ENCODE data around the gene TCP11L2. TPM values are rescaled to one million over a fixed set of nuclear protein-coding genes. Genes with fewer than 3 reads are reported as not detected.
A peak's percentile ranks its signal among the peaks of the same experiment; 100 is the strongest.

Gene TCP11L2
- total and polyA plus RNA-seq, 2 of the 13 experiments (the other 11 are each of a cell fraction or from before 2014, with no cell fraction given), result 4.6 to 24.1 TPM

DNA sequence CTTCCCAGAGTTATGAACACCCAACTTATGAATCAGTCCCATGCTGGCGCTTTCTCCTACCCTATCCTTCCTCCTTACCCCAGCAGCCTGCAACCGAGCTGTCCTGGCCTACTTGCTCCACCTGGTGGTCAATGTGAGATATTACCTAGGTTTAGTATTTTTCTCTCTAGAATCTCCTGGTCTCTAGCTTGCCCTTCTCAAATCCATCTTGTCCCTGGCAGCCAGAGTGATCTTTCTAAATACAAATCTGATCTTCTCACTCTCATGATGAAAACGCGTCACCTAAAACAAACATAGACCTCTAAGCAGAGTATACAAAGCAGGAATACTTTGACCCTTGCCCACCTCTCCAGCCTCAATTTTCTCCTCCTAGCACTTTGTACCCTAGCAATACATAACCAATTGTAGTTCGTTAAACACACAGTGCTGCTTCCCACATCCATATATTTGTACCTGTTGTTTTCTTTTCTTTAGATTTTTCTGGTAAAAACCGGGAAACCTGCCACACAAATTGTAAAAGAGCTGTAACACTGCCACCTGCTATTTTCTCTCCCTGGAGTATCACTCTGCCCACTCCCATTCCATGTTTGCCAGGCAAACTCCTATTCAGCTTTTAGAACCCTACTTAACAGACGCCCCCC, 20.0 kb upstream of the TCP11L2 start (continued):
- TF ChIP-seq U2AF1 (optimal IDR thresholded peaks at IDR 0.05; ENCODE audit: low read depth, low read length) (no peak), TCF7 (IDR thresholded peaks at IDR 0.05; ENCODE audit: low read depth) (peak; percentile 88), HMG20A (CRISPR knock-in tag; IDR thresholded peaks at IDR 0.05; ENCODE audit: borderline replicate concordance) (peak; percentile 100), NKX3-1 (CRISPR knock-in tag; IDR thresholded peaks at IDR 0.05) (peak; percentile 64; the same call in 1 of the 2 replicates), THAP11 (CRISPR knock-in tag; IDR thresholded peaks at IDR 0.05) (peak; percentile 58), KAT2B (IDR thresholded peaks at IDR 0.05; ENCODE audit: borderline replicate concordance, low read depth, low read length) (no peak), HNRNPH1 (optimal IDR thresholded peaks at IDR 0.05; ENCODE audit: low read depth, low read length) (no peak), ELF3 (CRISPR knock-in tag; IDR thresholded peaks at IDR 0.05) (peak; percentile 82), NONO (IDR thresholded peaks at IDR 0.05) (no peak), NONO (CRISPR knock-in tag; conservative IDR thresholded peaks at IDR 0.05) (peak; percentile 52), PHF5A (CRISPR knock-in tag; IDR thresholded peaks at IDR 0.05; ENCODE audit: low read depth, unreplicated experiment) (peak; percentile 63), SMYD3 (CRISPR knock-in tag; IDR thresholded peaks at IDR 0.05) (0 out of 2 replicates have a peak, but pooled peaks have one; percentile 58), FOSL2 (CRISPR knock-in tag; IDR thresholded peaks at IDR 0.05) (peak; percentile 90), HDAC2 (CRISPR knock-in tag; IDR thresholded peaks at IDR 0.05) (peak; percentile 99), RXRA (CRISPR knock-in tag; IDR thresholded peaks at IDR 0.05) (peak; percentile 55; the same call in 1 of the 2 replicates), SP5 (CRISPR knock-in tag; IDR thresholded peaks at IDR 0.05; ENCODE audit: borderline replicate concordance, low read depth) (peak; percentile 97), KLF12 (CRISPR knock-in tag; IDR thresholded peaks at IDR 0.05; ENCODE audit: borderline replicate concordance) (no peak), BCL6 (CRISPR knock-in tag; IDR thresholded peaks at IDR 0.05) (peak; percentile 100), RFXAP (CRISPR knock-in tag; IDR thresholded peaks at IDR 0.05; ENCODE audit: borderline replicate concordance) (0 out of 2 replicates have a peak, but pooled peaks have one; percentile 49), HMG20B (CRISPR knock-in tag; conservative IDR thresholded peaks at IDR 0.05) (peak; percentile 100), ZNF383 (CRISPR knock-in tag; IDR thresholded peaks at IDR 0.05; ENCODE audit: borderline replicate concordance) (no peak)
- TF ChIP-seq, protein P1, sequence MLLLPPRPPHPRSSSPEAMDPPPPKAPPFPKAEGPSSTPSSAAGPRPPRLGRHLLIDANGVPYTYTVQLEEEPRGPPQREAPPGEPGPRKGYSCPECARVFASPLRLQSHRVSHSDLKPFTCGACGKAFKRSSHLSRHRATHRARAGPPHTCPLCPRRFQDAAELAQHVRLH (CRISPR knock-in tag; IDR thresholded peaks at IDR 0.05; ENCODE audit: borderline replicate concordance, low read depth), result peak; percentile 59; the same call in 1 of the 2 replicates
- TF ChIP-seq, protein P2, sequence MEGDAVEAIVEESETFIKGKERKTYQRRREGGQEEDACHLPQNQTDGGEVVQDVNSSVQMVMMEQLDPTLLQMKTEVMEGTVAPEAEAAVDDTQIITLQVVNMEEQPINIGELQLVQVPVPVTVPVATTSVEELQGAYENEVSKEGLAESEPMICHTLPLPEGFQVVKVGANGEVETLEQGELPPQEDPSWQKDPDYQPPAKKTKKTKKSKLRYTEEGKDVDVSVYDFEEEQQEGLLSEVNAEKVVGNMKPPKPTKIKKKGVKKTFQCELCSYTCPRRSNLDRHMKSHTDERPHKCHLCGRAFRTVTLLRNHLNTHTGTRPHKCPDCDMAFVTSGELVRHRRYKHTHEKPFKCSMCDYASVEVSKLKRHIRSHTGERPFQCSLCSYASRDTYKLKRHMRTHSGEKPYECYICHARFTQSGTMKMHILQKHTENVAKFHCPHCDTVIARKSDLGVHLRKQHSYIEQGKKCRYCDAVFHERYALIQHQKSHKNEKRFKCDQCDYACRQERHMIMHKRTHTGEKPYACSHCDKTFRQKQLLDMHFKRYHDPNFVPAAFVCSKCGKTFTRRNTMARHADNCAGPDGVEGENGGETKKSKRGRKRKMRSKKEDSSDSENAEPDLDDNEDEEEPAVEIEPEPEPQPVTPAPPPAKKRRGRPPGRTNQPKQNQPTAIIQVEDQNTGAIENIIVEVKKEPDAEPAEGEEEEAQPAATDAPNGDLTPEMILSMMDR (CRISPR knock-in tag; IDR thresholded peaks at IDR 0.05), result peak; percentile 89
- TF ChIP-seq, protein P3, sequence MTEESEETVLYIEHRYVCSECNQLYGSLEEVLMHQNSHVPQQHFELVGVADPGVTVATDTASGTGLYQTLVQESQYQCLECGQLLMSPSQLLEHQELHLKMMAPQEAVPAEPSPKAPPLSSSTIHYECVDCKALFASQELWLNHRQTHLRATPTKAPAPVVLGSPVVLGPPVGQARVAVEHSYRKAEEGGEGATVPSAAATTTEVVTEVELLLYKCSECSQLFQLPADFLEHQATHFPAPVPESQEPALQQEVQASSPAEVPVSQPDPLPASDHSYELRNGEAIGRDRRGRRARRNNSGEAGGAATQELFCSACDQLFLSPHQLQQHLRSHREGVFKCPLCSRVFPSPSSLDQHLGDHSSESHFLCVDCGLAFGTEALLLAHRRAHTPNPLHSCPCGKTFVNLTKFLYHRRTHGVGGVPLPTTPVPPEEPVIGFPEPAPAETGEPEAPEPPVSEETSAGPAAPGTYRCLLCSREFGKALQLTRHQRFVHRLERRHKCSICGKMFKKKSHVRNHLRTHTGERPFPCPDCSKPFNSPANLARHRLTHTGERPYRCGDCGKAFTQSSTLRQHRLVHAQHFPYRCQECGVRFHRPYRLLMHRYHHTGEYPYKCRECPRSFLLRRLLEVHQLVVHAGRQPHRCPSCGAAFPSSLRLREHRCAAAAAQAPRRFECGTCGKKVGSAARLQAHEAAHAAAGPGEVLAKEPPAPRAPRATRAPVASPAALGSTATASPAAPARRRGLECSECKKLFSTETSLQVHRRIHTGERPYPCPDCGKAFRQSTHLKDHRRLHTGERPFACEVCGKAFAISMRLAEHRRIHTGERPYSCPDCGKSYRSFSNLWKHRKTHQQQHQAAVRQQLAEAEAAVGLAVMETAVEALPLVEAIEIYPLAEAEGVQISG (CRISPR knock-in tag; IDR thresholded peaks at IDR 0.05), result peak; percentile 22; the same call in 1 of the 2 replicates
- TF ChIP-seq, protein P4, sequence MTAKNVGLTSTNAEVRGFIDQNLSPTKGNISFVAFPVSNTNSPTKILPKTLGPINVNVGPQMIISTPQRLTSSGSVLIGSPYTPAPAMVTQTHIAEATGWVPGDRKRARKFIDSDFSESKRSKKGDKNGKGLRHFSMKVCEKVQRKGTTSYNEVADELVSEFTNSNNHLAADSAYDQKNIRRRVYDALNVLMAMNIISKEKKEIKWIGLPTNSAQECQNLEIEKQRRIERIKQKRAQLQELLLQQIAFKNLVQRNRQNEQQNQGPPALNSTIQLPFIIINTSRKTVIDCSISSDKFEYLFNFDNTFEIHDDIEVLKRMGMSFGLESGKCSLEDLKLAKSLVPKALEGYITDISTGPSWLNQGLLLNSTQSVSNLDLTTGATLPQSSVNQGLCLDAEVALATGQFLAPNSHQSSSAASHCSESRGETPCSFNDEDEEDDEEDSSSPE (CRISPR knock-in tag; IDR thresholded peaks at IDR 0.05), result 0 out of 2 replicates have a peak, but pooled peaks have one; percentile 35
- TF ChIP-seq, protein P5, sequence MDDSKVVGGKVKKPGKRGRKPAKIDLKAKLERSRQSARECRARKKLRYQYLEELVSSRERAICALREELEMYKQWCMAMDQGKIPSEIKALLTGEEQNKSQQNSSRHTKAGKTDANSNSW (CRISPR knock-in tag; IDR thresholded peaks at IDR 0.05; ENCODE audit: borderline replicate concordance), result no peak
